Transverse colon (tissue), 4 donors: Measurements from ENCODE around the gene EMX1. TPM values are rescaled to one million over a fixed set of nuclear protein-coding genes. Genes with fewer than 3 reads are reported as not detected.

ENCODE experiments used
- DNase-seq: peaks from one replicate; pipeline ENCODE4 v3.0.0-alpha.2; 2019
- H3K27ac ChIP-seq, 4 donors: fragments of 200-600 bp; sonication (generic); 2 replicates each; pipeline ENCODE4 v1.5.1; 2016 to 2018; ENCODE audit warnings: inconsistent platforms in 4 of 4
- H3K27me3 ChIP-seq: fragments of 200-600 bp; sonication (generic); 2 replicates; pipeline ENCODE4 v1.5.1; 2017; ENCODE audit warnings: inconsistent platforms
- H3K36me3 ChIP-seq, 4 donors: fragments of 200-600 bp; sonication (generic); 2 replicates each; pipeline ENCODE4 v1.5.1; 2017 to 2019; ENCODE audit warnings: inconsistent platforms in 4 of 4
- H3K4me1 ChIP-seq, 4 donors: fragments of 200-600 bp; sonication (generic); 2 replicates each; pipeline ENCODE4 v1.5.1; 2017 to 2020; ENCODE audit warnings: inconsistent platforms in 4 of 4
- H3K4me3 ChIP-seq, 4 donors: fragments of 200-600 bp; sonication (generic); 1 replicate in 1 of 4; 2 replicates in 3 of 4; pipeline versions ENCODE4 v1.5.1 to v1.6.1; 2017 to 2019; ENCODE audit warnings: inconsistent platforms in 4 of 4
- H3K9me3 ChIP-seq, 2 donors: fragments of 200-600 bp; sonication (generic); 2 replicates each; pipeline ENCODE4 v1.5.1; 2017 to 2019; ENCODE audit warnings: inconsistent platforms in 2 of 2
- EP300 ChIP-seq: sonication (generic); formaldehyde crosslinking; IDR thresholded peaks from one replicate; pipeline ENCODE4 v1.6.1; 2017; ENCODE audit warnings: antibody characterized with exemption, low read depth
- POLR2A ChIP-seq: fragments of 450-650 bp; IDR thresholded peaks from one replicate; pipeline ENCODE4 v1.6.1; 2016; ENCODE audit warnings: antibody characterized with exemption, mild to moderate bottlenecking, moderate library complexity
- POLR2AphosphoS5 ChIP-seq, 3 donors: sonication (generic); formaldehyde crosslinking; IDR thresholded peaks; one replicate each; pipeline ENCODE4 v1.6.1; 2016; ENCODE audit warnings: antibody characterized with exemption in 3 of 3
- WGBS, 2 donors: methylation state at CpG; one replicate each; pipeline ENCODE4 v1.1.5; 2018; ENCODE audit warnings: low coverage in 1 of 2; 5-methylcytosine and 5-hydroxymethylcytosine counted together
- in situ Hi-C, 4 donors: fragments of 200-750 bp; cut with MboI; loops; one replicate each; pipeline versions ENCODE4 v1.15.0 to v1.15.1; 2017; ENCODE audit warnings: low sequenced_read_pairs in 3 of 4, low pct_ligation_motif_present in 1 of 4, low pct_unique_long_range_greater_than_20kb in 1 of 4
- intact Hi-C: fragments of 100-400 bp; cut with DNase I; formaldehyde crosslinking; loops from one replicate; pipeline ENCODE4 v1.15.1; 2023; ENCODE audit warnings: low total_unique reads
- total RNA-seq, 4 donors: library from RNA; depleted of rRNA; stranded (reverse); fragments of >200 nt; gene quantifications; one replicate each; pipeline ENCODE4 v1.1.0, GENCODE V29; 2016
- TF ChIP-seq, protein P1 (sequence below), 5 experiments: fragments of 200-600 bp in 3 of 5; fragments of 450-650 bp in 2 of 5; sonication (generic) in 3 of 5; IDR thresholded peaks; 1 replicate in 2 of 5; 2 replicates in 3 of 5; pipeline ENCODE4 v1.5.1; 2016 to 2017; ENCODE audit warnings: antibody characterized with exemption in 5 of 5, inconsistent platforms in 3 of 5, mild to moderate bottlenecking in 2 of 5, moderate library complexity in 1 of 5

Gene EMX1
- total RNA-seq, 4 donors from 2014 or later = 1.5 to 2.9 (median 2.7) TPM; not detected in 1

DNA sequence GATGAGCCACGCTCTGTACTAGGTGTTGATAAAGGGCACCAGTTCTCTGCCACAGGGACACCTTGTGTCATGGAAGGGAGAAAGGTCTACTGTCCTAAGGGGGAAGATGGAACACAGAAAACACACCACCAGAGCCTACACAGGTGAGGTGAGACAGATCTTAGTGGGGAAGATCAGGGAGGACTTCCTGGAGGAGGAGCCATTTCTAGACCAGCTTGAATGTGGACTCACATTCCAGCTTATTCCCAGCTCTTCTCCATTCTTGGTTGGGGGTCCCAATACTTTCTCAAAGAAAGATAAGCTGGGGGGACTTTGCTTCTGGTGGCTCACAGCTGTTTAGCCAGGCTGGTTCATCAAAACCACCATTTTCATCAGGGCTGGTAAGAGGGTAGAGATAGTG is 36.2 kb downstream of the EMX1 start:
- Histone ChIP-seq H3K4me1 (no peaks in the 10 kb centered on the region), H3K36me3 (no peaks in the 10 kb centered on the region), H3K27me3 (no peaks in the 10 kb centered on the region), H3K27ac (no peak overlapping the region), H3K9me3 (no peaks in the 10 kb centered on the region), H3K4me3 (no peak overlapping the region)
- TF ChIP-seq, protein P1, sequence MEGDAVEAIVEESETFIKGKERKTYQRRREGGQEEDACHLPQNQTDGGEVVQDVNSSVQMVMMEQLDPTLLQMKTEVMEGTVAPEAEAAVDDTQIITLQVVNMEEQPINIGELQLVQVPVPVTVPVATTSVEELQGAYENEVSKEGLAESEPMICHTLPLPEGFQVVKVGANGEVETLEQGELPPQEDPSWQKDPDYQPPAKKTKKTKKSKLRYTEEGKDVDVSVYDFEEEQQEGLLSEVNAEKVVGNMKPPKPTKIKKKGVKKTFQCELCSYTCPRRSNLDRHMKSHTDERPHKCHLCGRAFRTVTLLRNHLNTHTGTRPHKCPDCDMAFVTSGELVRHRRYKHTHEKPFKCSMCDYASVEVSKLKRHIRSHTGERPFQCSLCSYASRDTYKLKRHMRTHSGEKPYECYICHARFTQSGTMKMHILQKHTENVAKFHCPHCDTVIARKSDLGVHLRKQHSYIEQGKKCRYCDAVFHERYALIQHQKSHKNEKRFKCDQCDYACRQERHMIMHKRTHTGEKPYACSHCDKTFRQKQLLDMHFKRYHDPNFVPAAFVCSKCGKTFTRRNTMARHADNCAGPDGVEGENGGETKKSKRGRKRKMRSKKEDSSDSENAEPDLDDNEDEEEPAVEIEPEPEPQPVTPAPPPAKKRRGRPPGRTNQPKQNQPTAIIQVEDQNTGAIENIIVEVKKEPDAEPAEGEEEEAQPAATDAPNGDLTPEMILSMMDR (IDR thresholded peaks at IDR 0.05) = no peak
- no peak for TF ChIP-seq EP300
- no peak for TF ChIP-seq POLR2A
- no peak for TF ChIP-seq POLR2AphosphoS5 (IDR thresholded peaks at IDR 0.05)
- no peak for DNase-seq
- in situ Hi-C loops = no loop called here
- intact Hi-C loops = no loop called here
- 100% methylated on average over 1 of the region's 1 CpG for WGBS, 2 donors

DNA sequence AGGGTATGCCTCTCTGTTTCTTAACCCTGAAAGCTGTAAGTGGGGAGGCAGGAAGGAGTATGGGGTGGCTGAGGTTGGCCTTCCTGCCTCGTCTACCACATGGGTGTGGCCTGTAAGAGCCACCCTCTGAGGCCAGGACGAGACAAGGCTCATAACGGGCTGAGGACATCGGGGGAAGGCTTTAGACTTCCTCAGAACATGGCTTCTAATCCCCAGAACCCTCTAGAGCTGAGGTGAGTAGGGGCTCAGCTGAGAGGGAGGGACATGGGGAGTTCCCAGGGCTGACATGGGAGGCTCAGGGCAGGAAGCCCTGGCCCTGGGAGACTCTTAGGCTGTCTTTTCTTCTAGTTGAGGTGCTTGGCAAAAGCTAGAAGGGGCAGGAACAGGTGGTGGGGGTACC is 36.7 kb downstream of the EMX1 start:
- H3K4me3 ChIP-seq = no peak overlapping the region
- H3K27ac ChIP-seq = no peak overlapping the region
- H3K27me3 ChIP-seq = no peaks in the 10 kb centered on the region
- 90% methylated on average over 4 of the region's 4 CpGs; no CpG with 5 or more reads in 1 of the 2 donors for WGBS, 2 donors
- TF ChIP-seq, protein P1 (IDR thresholded peaks at IDR 0.05) = no peak
- no peak for TF ChIP-seq POLR2A
- intact Hi-C loops = no loop called here
- H3K9me3 ChIP-seq = no peaks in the 10 kb centered on the region
- H3K36me3 ChIP-seq = no peaks in the 10 kb centered on the region
- in situ Hi-C loops = no loop called here
- H3K4me1 ChIP-seq = no peaks in the 10 kb centered on the region
- no peak for DNase-seq

DNA sequence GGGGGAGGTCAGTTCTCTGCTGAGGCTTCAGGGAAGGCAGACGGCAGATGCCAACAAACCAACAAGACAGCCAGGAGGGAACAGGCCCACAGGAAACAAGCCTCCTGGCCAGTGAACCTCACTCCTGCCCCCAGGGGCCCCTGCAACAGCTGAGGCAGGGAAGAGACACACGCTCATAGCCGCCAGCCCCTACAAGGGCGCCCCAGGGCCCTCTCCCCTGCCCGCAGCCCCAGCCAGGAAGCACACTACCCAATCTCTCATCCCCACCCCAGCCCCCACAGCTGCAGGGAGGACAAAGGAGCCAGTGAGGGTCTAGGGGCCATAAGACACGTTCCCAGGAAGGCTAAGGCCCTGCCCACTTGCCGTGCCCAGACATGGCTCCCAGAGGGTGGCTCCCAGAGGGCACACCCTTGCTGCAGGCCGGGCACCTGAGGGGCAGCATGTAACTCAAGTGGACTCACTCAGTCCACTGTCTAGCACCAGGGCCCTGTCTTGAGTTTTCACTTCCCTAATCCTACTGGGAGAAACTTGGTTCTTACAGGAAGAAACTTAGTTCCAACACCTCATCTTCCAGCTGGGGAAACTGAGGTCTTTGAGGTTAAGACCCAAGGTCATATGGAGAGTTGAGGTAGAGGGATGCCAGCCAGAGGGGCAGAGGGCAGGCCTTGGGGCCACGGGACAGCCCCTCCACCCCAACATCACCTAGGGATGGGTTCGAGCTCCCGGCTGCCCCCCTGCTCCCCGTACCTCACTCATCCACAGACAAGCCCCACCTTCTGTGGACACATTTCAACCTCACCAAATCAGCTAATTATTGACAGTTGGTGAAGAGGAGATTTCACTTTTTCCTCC is 37.3 kb downstream of the EMX1 start:
- intact Hi-C loops = no loop called here
- in situ Hi-C loops = no loop called here
- no peaks in the 10 kb centered on the region for H3K4me1 ChIP-seq
- no peak for TF ChIP-seq POLR2A
- TF ChIP-seq EP300 = no peak
- no peak for TF ChIP-seq POLR2AphosphoS5 (IDR thresholded peaks at IDR 0.05)
- TF ChIP-seq, protein P1 (IDR thresholded peaks at IDR 0.05) = no peak
- no peak overlapping the region for H3K27ac ChIP-seq
- DNase-seq = no peak
- H3K9me3 ChIP-seq = no peaks in the 10 kb centered on the region
- WGBS, 2 donors = 80 to 81% methylated on average over 1 to 11 of the region's 12 CpGs
- no peaks in the 10 kb centered on the region for H3K27me3 ChIP-seq
- H3K36me3 ChIP-seq = no peaks in the 10 kb centered on the region
- H3K4me3 ChIP-seq = no peak overlapping the region

DNA sequence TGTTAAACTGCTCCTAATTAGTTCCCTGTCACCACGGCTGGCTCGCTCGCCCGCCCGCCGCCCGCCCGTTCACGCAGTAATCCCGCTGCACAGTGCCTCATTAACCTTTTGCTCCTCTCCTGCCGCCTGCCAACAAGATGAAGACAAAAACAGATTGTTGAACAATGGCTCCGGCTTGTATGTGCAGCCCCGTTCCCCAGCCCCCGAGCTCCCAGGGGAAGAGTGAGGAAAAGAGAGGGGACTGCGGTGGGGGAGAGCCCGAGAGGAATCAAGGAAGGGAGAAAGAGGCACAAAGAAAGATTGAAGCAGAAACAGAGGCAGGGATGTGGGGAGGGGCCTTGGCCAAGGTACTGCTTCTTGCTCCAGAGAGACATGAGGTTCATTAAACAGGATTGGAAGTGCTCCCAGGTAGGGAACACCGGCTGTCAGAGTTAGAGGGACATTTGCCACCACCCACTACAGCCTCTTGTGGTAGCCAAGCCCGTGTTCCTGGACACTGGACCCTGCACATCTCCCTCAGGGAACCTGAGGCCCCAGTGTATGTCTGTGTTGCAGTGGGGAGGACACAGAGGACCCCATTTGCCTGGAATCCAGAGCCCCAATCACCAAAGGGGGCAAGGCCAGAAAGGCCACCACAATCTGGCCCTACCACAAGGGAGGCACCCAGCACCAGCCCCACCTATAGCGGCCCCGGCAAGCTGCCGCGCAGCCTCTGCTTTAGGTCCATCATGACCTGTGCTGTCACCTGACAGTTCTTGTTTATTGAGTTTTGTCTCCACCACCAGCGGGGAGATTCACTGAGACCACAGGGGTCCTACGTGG is 38.1 kb downstream of the EMX1 start:
- in situ Hi-C loops (no loop called here), intact Hi-C loops (no loop called here)
- H3K9me3 ChIP-seq = no peaks in the 10 kb centered on the region
- TF ChIP-seq, protein P1 (IDR thresholded peaks at IDR 0.05) = no peak
- TF ChIP-seq POLR2A (no peak), POLR2AphosphoS5 (IDR thresholded peaks at IDR 0.05) (no peak), EP300 (no peak)
- no peaks in the 10 kb centered on the region for H3K4me1 ChIP-seq
- no peak overlapping the region for H3K4me3 ChIP-seq
- H3K27me3 ChIP-seq = no peaks in the 10 kb centered on the region
- WGBS, 2 donors = 84 to 92% methylated on average over 3 to 24 of the region's 24 CpGs
- DNase-seq = no peak
- H3K27ac ChIP-seq = no peak overlapping the region
- no peaks in the 10 kb centered on the region for H3K36me3 ChIP-seq
